GM18508 (cell line): Measurements from ENCODE around the gene ANO3.
"Not testable (repeated sequence)": the region's sequence is repeated elsewhere in the genome, so short reads cannot be mapped to it uniquely, and the experiment has no call there.

ENCODE experiments used
- ATAC-seq: cut with Tn5 transposase; IDR thresholded peaks from one replicate; pipeline ENCODE4 v1.9.1; 2021; ENCODE audit warnings: moderate number of reproducible peaks; ENCODE audit not compliant: insufficient read depth, unreplicated experiment

The ANO3 gene

DNA sequence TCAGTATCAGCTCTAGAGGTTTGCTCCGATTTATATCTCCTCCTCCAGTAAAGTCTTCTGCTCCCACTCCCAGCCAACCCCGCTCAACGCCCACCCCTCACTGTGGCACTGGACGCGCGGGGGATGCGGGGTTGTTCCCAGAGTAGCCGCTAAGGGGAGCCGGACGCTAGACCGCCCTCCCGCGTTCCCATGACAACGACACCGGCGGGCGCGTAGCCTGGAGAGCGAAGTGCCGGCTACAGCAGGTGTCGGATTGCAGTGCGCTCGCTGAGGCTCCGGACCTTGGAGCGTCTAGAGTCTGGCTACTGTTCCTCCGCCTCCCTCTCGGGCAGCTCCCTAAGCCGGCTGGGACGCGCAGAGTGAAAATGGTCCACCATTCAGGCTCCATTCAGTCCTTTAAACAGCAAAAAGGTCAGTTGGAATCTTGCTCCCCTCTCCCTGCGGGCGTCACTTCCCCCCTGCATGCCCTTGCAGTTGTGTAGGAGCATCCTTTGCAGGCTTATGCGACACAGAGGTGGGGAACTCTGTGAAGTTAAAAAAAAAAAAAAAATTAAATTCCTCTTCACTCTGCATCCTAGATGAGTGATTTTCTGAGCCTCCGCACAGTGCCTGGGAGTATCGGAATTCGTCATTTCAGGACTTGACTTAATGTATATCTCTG is at the start of gene ANO3:
Gene ANO3, plus strand, starts transcription at position 220 of the 661 bp plus-strand sequence. Its CDS starts 146 bp downstream, at position 366.
- no peak for ATAC-seq

DNA sequence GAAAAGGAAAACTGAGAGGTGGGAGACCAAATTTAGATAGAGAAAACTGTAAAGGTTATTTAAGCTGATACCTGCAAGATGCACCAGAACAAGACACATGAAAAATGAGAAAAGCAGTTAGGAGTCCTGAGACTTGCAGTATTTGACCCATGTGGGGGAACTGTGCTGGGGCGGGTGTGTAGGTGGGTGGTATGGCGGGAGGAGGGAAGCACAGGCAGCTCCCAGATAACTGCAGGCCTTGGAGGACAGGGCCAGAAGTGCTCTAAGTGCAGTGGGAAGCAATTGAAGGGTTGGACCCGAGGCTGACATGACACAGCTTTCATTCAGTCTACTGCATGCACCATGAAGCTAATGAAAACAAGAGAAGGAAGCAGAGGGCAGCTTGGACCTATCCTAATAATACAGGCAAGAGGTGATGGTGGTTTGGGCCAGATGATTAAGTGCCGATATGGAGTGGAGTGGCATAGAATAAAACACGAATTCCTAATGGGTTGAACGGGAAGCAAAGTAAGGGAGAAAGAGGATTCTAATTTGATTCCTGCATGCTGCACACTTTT is 48.0 kb upstream of the ANO3 start:
- ATAC-seq = no peak

DNA sequence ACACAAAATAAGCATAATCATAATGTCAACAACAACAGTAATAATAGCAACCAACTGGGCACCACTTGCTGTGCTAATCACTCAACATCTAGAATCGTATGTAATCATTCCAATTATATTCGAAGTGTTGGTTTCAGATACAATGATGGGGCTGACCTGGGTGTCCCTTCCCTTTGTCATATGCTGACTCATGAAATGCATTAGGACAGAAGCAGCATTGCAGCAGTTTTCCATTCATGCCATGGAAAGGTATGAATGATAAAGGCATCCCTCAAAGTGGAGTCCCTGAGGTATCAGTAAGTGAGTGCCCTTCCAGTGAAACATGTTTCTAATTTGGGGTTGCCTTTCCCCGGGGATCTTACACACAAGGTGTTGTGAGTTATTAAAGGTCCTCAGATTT is 46.3 kb upstream of the ANO3 start:
- no peak for ATAC-seq

DNA sequence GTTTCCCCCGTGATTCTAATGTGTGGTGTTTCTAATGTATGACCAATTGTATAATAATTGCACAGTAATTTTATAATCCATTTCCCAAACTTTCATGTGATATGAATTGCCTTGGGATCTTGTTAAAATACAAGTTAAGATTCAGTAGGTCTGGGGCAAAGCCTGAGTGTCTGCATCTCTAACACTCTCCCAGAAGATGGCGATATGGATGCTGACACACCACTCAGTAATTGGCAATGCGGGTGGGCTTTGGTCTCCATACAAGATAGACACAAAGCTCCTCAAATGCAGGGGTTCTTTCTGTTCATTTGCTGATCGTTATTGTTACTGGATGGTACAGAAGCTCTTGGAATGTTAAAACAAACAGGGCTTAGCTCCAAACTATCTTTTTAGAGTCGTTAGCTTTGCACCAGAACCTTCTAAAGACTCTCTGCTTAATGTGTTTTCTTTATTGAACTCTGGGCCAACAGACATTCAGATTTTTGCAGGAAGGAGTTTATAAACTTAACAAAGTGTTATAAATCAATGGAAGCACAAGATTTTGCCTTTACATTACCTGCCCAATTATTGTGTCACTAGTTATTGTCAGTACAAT is 45.4 kb upstream of the ANO3 start:
- no peak for ATAC-seq

DNA sequence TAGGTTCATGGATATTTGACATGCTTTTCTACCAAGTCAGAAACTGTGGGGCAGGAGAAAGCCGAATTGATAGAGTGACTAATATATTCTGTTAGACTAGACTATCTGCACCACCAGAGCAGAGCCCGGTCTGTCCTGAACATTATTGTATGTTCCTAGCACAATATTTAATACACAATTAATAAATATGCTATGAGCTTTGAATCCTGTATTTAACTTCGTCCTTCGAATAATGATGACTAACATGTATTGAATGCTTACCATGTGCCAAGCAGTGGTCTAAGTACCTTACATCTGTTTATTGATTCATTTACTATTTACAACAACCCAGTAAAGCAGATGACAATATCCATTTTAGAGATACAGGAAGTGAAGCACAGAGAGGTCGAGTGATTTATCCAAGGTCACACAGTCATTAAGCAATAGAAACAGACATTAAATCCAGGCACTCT is 44.8 kb upstream of the ANO3 start:
- ATAC-seq = no peak

DNA sequence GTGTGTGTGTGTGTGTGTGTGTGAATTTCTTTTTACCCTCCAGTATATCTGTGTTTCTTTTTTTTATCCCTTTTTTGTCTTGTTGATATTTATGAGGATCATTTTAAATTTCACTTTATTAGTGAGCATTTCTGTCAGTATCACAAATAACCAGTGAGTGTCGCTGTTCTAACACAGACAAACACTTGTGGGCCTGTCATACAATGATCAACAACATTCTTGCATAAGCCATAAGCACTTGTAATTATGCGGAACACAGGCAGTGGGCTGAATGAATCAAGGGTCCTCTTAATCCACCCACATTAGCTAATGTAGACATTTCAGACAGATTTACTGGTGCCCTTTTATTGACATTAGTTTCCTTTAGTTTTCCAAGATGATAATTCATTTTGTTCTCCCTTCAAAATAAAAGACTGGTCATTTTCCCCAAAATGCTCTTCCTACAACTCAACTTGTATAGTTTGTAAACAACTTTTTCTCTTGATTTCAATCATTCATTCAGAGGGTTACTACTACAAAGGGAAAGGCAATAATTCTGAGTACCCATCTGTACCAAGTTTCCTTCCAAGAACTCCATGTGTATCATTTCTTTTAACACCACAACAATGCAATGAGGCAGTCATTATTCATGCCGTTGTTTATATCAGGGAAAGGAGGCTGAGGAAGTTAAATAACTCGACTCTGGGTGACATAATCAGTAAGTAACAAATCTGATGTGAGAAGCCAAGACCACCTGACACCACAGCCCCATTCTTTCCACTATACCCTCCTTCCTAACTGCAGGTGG is 34.5 kb upstream of the ANO3 start:
- ATAC-seq = peak; percentile 65

DNA sequence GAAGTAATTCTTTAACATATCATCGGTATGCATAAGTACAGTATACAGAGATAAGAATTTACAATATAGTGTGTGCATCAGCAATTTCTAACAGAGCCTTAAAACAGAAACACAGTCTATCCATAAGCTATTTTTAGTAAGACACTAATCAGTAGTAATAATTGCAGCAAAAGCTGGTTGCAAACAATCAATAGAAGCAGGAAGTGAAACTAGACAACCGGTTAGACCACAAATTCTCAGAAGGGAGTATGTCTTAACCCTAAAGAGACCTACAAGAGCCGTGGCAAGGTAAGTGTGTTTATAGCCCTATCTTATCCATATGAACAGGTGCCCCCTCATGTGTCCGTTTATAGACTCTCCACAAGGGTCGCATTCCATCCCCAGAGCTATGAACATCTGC is 15.6 kb upstream of the ANO3 start:
- not testable (repeated sequence) for ATAC-seq

DNA sequence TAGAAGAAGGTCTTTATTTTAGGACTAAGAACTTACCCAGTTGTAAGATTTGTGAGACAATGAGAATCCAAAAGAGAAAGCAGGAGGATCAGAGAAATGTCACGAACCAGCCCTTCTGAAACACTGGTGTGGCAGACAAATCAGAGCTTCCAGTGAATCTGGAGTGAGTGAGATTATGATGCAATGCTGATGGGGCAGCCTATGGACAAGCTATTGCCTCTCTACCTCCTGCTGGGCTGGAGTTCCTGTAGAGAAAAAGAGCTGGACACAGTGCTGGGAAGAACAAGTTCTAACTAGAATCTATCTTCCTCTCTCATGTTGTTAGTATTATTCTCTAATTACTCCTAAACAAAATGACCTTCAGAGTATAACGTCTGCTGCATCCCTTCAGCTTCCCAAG is 12.0 kb upstream of the ANO3 start:
- no peak for ATAC-seq

DNA sequence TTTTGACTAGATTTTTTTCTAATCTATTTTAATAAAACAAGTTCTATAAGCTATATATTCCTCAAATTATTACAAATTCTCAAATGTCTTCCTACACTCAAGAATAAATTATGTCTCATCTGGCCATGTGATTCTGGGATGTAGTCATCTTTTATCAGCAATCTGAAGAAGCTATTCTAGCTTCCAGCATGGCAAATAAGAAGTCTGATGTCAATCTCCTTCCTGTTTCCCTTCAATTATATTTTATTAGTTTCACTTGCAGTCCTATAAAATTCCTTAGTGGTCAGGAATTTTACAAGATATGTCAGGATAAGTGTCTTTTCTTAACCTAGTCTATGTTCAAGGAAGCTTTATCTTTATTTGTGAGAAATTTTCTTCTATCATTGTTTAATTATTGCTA is 10.4 kb upstream of the ANO3 start:
- no peak for ATAC-seq

DNA sequence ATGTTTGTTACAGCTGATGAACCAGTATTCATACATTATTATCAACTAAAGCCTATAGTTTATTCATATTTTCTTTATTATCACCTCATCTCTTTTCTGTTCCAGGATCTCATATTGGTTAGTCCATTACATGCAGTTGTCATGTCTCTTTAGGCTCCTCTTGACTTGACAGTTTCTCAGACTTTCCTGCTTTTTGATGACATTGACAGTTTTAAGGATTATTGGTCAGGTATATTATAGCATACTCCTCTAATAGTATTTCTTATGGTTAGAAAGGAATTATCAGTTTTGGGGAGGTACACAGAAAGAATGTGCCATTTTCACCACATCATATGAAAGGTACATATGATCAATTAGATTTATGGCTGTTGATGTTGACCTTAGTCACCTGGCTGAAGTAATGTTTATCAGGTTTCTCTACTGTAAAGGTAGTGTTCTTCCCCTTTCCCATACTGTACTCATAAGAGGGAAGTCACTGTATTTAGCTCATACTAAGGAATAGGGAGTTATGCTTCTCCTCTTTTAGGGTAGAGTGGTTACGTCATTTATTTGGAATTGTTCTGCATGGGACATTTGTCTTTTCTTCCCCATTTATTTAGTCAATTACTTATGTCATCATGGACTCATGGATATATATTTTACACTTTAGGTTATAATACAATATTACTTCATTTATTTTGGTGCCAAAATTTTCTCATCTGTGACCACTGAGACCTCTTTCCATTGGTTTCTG is 9.4 kb upstream of the ANO3 start:
- no peak for ATAC-seq

DNA sequence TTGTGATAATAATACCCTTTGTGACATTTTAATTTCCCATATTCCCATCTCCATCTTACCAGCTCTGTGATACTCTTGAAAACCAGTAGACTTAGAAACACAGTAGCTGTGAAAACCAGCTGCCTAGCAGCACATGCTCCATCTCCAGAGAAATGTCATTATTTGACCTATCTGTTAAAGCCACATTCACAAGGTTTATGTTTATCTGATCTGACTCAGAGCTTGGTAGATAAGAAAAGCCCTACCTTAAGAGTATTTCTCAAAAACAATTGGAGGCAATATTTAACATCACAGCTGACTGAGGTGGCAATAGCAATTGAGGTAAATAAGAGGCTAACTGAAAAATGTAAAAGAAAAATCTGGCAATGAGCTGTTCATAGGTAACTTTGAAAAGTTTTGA is 8.1 kb upstream of the ANO3 start:
- no peak for ATAC-seq

DNA sequence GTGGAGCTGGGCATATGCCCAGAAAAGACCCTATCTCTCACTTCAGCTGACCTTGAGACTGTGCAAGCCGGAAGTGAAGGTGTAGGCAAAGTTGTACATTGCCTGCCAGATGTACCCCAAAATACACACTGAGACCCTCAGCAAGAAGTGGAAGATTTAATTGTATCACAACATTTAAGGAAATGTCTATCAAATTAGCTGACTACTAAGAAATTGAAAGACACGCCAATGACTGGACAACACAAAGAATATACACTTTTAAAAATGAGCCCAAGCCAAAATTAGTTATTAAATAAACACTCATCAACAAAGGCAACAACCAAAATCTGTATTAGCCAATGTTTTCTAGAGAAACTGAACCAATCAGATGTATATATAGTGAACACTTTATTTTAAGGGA is 7.7 kb upstream of the ANO3 start:
- no peak for ATAC-seq

DNA sequence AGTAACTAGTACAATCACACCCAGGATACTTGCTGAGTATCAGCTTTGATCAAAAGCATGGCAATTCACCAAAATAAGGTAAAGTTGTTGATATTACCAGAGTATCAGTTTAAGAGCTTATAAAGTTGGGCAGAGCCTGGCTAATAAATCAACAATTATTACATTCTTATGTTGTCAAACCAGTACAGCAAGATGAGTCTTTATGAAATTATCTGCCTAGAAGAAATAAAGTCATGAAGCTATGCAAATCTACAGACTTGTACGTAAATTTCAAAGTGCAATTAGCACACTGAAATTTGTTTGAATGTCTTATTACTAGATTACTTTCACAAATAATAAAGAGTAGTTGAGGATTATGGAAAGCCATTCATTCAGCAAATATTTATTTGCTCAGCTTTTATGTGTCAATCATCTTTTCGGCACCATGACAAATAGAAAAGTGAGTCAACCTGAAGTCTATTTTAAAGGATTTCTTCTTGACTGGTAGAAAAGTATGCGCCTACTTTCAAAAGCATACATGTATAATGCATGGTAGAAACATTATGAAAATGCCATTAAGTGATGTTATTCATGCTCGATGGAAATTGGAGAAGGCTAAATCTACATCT is 5.0 kb upstream of the ANO3 start:
- no peak for ATAC-seq

DNA sequence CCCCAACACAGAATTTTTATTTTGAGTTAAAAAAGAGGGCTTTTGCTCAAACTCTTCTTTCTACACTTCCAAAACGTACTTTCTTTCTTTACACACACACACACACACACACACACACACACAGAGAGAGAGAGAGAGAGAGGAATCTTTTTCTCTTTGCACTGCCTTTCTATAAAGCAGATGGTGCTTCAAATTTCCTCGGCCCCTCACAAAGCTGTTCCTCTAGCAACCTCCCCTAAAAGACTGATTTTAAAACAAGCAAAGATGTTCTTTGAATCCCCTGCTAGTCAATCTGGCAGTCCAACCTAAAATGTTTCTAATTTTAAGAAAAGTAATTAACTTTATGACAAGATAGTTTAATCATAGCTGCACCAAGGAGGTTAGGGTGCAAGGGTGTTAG is 2.7 kb upstream of the ANO3 start:
- ATAC-seq = no peak

DNA sequence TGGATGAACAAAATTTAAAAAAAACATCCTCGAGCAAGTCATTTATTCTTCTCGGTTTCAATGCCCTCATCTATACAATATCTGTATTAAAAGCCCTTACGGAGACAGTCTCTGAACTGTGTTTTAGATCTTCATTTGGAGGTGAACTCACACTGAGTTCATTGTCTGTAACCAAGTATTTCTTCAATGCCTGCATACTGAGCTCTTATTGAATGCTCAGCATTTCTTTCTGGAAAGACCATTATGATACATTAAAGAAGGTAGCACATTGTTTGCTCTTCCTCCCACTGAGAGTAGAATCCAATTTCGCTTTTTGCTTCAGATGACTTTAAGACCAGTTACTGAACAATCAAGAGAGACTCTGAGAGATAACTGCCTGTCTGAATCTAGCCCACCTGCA is 1.7 kb upstream of the ANO3 start:
- ATAC-seq = no peak

DNA sequence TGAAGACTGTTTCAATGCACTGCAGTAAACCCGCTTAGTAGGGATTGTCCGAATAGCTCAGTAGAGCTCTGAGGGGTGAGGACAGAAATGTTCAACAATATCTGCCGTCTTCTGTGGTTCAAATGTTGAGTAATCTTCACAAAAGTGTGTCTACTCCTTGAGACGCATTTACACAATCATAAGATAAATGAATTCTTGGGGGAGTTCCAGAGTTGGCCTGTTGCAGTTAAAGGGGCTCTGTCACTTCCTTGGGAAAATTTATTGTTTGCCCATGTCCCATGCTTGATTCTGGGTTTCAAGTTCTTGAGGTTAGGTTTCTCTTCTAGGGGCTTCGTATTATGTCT is 614 bp downstream of the ANO3 start:
- ATAC-seq = no peak

DNA sequence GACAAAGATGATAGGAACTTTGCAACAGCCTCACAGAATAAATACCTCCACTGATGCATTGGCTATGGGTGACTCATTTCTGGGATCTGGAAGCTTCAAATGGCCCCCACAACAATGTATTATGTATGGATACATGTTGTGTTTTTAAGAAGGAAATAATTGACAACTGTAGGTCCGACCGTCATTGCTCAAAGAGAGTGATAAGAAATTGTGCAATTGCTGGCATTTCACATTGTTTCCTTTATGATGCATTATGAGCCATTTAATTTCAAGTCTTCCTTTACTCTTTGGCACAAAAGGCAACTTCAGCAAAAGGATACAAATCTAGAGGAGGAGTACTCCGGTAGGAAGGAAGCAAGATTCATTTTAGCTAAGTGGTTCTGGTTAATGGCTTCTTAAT is 2.0 kb downstream of the ANO3 start:
- no peak for ATAC-seq

DNA sequence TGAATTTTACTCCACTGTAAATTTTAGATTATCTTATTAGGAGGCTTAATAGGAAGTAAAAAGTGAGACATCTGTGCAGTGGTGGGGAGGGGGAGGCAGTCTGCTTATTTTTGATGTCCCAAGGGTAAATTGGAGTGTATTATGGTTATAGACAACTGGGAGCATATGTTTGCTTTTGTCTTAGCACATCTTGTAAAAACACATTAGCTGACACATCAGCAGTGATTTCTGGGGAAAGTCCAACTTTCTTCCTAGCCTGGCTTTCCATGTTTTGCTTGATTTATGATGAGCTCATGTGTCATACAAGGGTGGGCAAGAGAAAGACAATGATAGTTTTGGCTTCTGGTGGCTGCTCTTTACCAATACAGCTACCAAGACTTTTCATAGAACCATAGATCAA is 4.0 kb downstream of the ANO3 start:
- no peak for ATAC-seq

DNA sequence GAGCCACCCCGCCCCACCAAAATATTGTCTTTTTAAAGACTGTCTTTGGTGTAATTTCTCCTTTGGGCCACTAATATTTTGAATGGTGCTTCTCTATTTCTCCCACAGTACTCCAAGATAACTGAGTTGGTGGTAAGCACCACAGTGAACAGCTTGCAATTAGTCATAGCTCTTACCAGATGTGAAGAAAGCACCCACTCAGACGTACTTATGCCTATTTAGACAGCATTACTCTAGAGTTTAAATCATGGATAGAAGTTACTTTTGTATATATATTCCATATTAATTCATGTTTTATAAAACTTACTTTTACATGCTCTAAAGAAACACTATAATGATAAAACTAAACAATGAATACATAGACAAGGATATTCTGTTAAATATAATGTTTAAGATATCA is 12.7 kb downstream of the ANO3 start:
- no peak for ATAC-seq

DNA sequence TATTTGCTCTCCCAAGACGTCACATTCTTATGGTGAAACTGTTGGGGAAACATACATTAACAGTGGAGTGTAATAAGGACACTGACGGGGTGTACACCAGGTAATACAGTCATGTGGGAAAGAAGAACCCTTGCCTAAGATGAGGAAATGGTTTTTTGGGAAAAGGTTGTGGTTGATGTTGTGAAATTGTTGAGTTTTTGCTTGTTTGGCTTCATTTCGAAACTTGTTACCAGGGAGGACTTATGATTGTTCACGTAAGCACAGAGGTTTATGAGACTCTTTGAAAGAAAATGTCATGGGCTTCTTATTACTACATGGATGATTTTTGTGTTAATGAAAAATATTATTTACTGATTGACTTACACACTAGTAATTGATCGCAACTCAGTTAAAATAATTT is 16.8 kb downstream of the ANO3 start:
- ATAC-seq = no peak
